Measurements from ENCODE around the gene RABGEF1. TPM values are rescaled to one million over a fixed set of nuclear protein-coding genes. Genes with fewer than 3 reads are reported as not detected.
"Not testable (repeated sequence)": the region's sequence is repeated elsewhere in the genome, so short reads cannot be mapped to it uniquely, and the experiment has no call there.

RABGEF1 gene
- total and polyA plus RNA-seq, 9 of the 15 experiments (the other 6 are each of a cell fraction or from before 2014, with no cell fraction given) = 7.0 to 29.3 (median 20.5) TPM

DNA sequence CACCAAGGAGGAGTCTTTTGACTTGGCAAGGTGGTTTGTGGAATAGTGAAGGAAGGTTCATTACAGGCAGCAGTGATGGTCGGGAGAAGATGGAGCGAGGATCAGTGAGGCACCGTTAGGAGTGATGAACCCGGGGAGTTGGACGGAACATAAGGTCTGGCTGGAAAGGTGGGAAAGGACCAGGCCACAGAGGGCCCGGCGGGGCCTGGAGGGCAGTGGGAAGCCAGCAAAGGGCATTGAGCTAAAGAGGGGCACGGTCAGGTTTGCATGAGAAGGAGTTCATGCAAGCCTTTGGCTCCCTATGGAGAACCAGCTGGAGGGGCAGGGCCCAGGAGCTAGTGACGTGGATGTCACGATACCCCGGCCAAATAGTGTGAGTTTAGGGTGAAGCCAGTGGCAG is 46.2 kb upstream of the RABGEF1 start (continued):
- TF ChIP-seq, protein P1, sequence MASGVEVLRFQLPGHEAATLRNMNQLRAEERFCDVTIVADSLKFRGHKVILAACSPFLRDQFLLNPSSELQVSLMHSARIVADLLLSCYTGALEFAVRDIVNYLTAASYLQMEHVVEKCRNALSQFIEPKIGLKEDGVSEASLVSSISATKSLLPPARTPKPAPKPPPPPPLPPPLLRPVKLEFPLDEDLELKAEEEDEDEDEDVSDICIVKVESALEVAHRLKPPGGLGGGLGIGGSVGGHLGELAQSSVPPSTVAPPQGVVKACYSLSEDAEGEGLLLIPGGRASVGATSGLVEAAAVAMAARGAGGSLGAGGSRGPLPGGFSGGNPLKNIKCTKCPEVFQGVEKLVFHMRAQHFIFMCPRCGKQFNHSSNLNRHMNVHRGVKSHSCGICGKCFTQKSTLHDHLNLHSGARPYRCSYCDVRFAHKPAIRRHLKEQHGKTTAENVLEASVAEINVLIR (CRISPR knock-in tag; IDR thresholded peaks at IDR 0.05) = no peak
- no peak for TF ChIP-seq ZNF121 (CRISPR knock-in tag; conservative IDR thresholded peaks at IDR 0.05)
- no peak for TF ChIP-seq CEBPG (CRISPR knock-in tag; IDR thresholded peaks at IDR 0.05)
- no peak for TF ChIP-seq CEBPG (tag; conservative IDR thresholded peaks at IDR 0.05 in 1 of 2, IDR thresholded peaks at IDR 0.05 in 1 of 2)
- TF ChIP-seq ZNF217 (CRISPR knock-in tag; IDR thresholded peaks at IDR 0.05) = no peak

DNA sequence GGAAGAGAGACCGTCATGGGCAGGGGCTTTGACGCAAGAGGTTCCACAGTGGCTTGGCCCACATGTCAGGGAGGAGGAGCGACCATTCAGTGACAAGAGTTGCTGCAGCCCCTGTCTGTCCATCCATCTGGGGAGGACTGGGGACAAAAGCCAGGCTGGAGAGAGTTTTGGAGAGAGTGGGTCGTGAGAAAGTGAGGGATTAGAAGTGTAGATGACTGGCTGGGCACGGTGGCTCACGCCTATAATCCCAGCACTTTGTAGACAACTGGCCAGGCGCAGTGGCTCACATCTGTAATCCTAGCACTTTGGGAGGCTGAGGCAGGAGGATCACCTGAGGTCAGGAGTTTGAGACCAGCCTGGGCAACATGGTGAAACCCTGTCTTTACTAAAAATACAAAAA is 45.1 kb upstream of the RABGEF1 start:
- BruUV-seq (replicated peaks); H3K27me3 ChIP-seq (ENCODE audit: control insufficient read depth in 2 of 2, insufficient read depth in 2 of 2, low read length in 2 of 2); in situ Hi-C loops (cut with MboI); H3K4me3 ChIP-seq; H3K9me1 ChIP-seq (ENCODE audit: control insufficient read depth, insufficient read depth, low read length); DNase-seq (ENCODE audit: extremely low read depth in 1 of 4, low spot score in 3 of 4); H3K4me1 ChIP-seq (replicated peaks in 1 of 2; ENCODE audit: control insufficient read depth in 2 of 2, insufficient read depth in 2 of 2, low read length in 2 of 2); H3K79me2 ChIP-seq (ENCODE audit: control insufficient read depth, insufficient read depth, low read length); intact Hi-C loops (cut with micrococcal nuclease); H2AFZ ChIP-seq (ENCODE audit: low read depth, low read length); H3K9me3 ChIP-seq (replicated peaks; ENCODE audit: control insufficient read depth, insufficient read depth, low read depth, low read length); H3K36me3 ChIP-seq (ENCODE audit: control insufficient read depth, insufficient read depth, low read length); H3K9ac ChIP-seq (ENCODE audit: insufficient read depth in 1 of 2, low read depth in 2 of 2, low read length in 2 of 2); H3K27ac ChIP-seq (ENCODE audit: extremely low read depth, low read depth, low read length); ATAC-seq; H4K20me1 ChIP-seq (replicated peaks; ENCODE audit: control insufficient read depth, insufficient read depth, low read length); FAIRE-seq; CTCF ChIA-PET (ENCODE audit: low intra/inter-chr PET ratio); H3K4me2 ChIP-seq (ENCODE audit: insufficient read depth, low read length): not testable (repeated sequence)
- 75% methylated on average over 7 of the region's 7 CpGs for WGBS (ENCODE audit: insufficient coverage, low coverage, missing lambda C conversion rate)
- POLR2A ChIA-PET = interaction anchor here (0.7 to 1.1 kb wide), 2 partner anchors 9 to 14 kb away, joined by 3 to 4 read pairs; no protein-coding TSS in a partner anchor
